Neural progenitor cell (in vitro differentiated cells): ENCODE data around the gene STAMBPL1.

ENCODE experiments used
- EZH2 ChIP-seq: fragments of 200-600 bp; sonication (generic); IDR thresholded peaks from 2 replicates; pipeline ENCODE4 v1.6.1; 2017; ENCODE audit warnings: antibody characterized with exemption, mild to moderate bottlenecking, moderate library complexity
- TF ChIP-seq, protein P1 (sequence below): fragments of 200-600 bp; sonication (generic); IDR thresholded peaks from 2 replicates; pipeline ENCODE4 v1.5.1; 2017; ENCODE audit warnings: antibody characterized with exemption, mild to moderate bottlenecking

DNA sequence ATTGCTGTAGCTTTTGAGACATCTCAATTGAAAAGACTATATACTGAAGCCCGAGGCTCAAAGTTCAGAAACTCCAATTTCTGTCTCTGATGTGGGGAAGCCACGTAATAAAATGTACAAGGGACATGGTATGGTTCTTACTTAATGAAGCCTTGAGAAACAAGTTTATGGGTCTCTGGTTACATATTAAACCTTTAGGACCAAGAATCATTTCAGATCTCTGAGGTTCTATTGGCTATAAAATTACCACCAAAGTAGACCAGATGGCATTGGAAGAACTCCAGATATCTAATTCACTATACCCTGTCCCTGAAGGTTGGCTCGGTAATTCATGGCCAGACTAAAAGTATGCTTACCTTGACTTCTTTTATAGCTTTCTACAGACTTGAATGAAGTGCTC lies 23.7 kb downstream of the STAMBPL1 start:
- TF ChIP-seq, protein P1, sequence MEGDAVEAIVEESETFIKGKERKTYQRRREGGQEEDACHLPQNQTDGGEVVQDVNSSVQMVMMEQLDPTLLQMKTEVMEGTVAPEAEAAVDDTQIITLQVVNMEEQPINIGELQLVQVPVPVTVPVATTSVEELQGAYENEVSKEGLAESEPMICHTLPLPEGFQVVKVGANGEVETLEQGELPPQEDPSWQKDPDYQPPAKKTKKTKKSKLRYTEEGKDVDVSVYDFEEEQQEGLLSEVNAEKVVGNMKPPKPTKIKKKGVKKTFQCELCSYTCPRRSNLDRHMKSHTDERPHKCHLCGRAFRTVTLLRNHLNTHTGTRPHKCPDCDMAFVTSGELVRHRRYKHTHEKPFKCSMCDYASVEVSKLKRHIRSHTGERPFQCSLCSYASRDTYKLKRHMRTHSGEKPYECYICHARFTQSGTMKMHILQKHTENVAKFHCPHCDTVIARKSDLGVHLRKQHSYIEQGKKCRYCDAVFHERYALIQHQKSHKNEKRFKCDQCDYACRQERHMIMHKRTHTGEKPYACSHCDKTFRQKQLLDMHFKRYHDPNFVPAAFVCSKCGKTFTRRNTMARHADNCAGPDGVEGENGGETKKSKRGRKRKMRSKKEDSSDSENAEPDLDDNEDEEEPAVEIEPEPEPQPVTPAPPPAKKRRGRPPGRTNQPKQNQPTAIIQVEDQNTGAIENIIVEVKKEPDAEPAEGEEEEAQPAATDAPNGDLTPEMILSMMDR = no peak
- no peak for TF ChIP-seq EZH2
